Ovary (tissue), 9 donors: Measurements from ENCODE around the gene ABHD10. TPM values are rescaled to one million over a fixed set of nuclear protein-coding genes. Genes with fewer than 3 reads are reported as not detected.
A peak's percentile ranks its signal among the peaks of the same experiment; 100 is the strongest.

Experiments
- DNase-seq, 5 donors: peaks; one replicate each; pipeline ENCODE4 v3.0.0-alpha.2; 2019 to 2020
- H3K27ac ChIP-seq, 2 donors: fragments of 200-600 bp; one replicate each; pipeline versions ENCODE4 v1.5.1 to v1.8.0; 2019 to 2022
- H3K27me3 ChIP-seq: fragments of 200-600 bp; one replicate; pipeline ENCODE4 v1.8.0; 2022
- H3K36me3 ChIP-seq: fragments of 200-600 bp; sonication (generic); one replicate; pipeline ENCODE4 v1.5.1; 2019
- H3K4me1 ChIP-seq: one replicate; pipeline ENCODE4 v1.8.1; 2013; ENCODE audit warnings: mild to moderate bottlenecking, moderate library complexity; ENCODE audit not compliant: insufficient read depth
- H3K4me3 ChIP-seq: fragments of 200-600 bp; sonication (generic); one replicate; pipeline ENCODE4 v1.5.1; 2017
- H3K9me3 ChIP-seq, 2 donors: fragments of 200-600 bp in 1 of 2; sonication (generic) in 1 of 2; one replicate each; pipeline versions ENCODE4 v1.5.1 to v1.8.1; 2013 to 2019; ENCODE audit warnings: mild to moderate bottlenecking in 1 of 2, moderate library complexity in 1 of 2
- EP300 ChIP-seq: sonication (generic); formaldehyde crosslinking; IDR thresholded peaks from one replicate; pipeline ENCODE4 v1.6.1; 2017; ENCODE audit warnings: antibody characterized with exemption
- POLR2A ChIP-seq: fragments of 450-650 bp; IDR thresholded peaks from one replicate; pipeline ENCODE4 v1.6.1; 2017; ENCODE audit warnings: antibody characterized with exemption, mild to moderate bottlenecking, moderate library complexity
- WGBS, 3 donors: extraction: QIAGEN DNeasy Blood & Tissue Kit in 1 of 3; methylation state at CpG; one replicate each; pipeline versions ENCODE4 v1.1.5 to v1.1.7; 2013 to 2017; 5-methylcytosine and 5-hydroxymethylcytosine counted together
- intact Hi-C, 4 donors: fragments of 100-400 bp; cut with DNase I; formaldehyde crosslinking; loops; one replicate each; pipeline versions ENCODE4 v1.11.0 to v1.15.1; 2022 to 2023
- polyA plus RNA-seq, 2 donors: library from polyadenylated mRNA; stranded (reverse); fragments of 200-250 nt in 1 of 2; fragments of 350-450 nt in 1 of 2; fragmentation: Illumina TruSeq in 1 of 2; extraction: RNeasy Lipid Tissue Mini Kit (QIAGEN cat#74804) in 1 of 2; gene quantifications; one replicate each; pipeline ENCODE4 v1.2.3, GENCODE V29; 2013 to 2014
- total RNA-seq, 7 donors: library from RNA; depleted of rRNA in 2 of 7; stranded (reverse); fragments of >200 nt in 2 of 7; fragmentation: NEBNext Ultra II Directional in 3 of 7; extraction: Animal tissue kit (Norgen Biotek cat#: 25700) in 3 of 7; gene quantifications; one replicate each; pipeline versions ENCODE4 v1.1.0 to v1.2.4, GENCODE V29; 2016 to 2023
- TF ChIP-seq, protein P1 (sequence below), 3 donors: fragments of 450-650 bp in 2 of 3; fragments of 200-600 bp in 1 of 3; IDR thresholded peaks; one replicate each; pipeline versions ENCODE4 v1.5.1 to v1.8.0; 2016 to 2022; ENCODE audit warnings: antibody characterized with exemption in 3 of 3, mild to moderate bottlenecking in 1 of 3
- donor health status: DM: no; HTN: no; CAD: no; lungs with moderate emphysema.
- donor health status: DM: no; HTN: no; CAD: no.
- donor health status: Bipolar disorder and iron deficiency.
- donor health status: DM: yes; HTN: yes; CAD: no.
- donor health status: DM: no; HTN: no; CAD: no.
- donor health status: DM: yes; HTN: yes; CAD: no.

The ABHD10 gene
- total and polyA plus RNA-seq, 9 donors = 18.2 to 37.0 (median 27.9) TPM

DNA sequence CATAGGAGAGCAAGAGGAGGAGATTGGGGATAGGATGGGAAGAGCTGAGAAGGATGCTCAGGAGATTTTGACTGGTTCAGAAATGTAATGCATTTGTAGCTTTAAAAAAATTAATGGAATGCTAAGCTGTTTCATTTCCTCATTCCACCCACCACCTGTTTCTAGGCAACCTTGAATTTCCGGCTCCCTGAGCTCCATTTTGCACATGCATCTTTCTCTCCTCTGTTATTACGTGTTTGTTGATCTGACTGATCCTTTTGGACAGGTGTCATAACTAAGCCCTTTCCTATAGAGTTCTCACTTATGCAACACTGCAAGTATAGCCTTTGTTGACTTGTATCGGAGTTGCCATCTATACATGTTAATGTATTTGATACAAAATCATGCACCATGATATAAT is 60.0 kb downstream of the ABHD10 start:
- H3K36me3 ChIP-seq = no peaks in the 10 kb centered on the region
- H3K27me3 ChIP-seq = no peaks in the 10 kb centered on the region
- H3K4me1 ChIP-seq = no peaks in the 10 kb centered on the region
- no peak for DNase-seq
- H3K9me3 ChIP-seq = no peaks in the 10 kb centered on the region
- no peak overlapping the region for H3K27ac ChIP-seq
- intact Hi-C loops = no loop called here
- no peak overlapping the region for H3K4me3 ChIP-seq
- WGBS, 3 donors = 64 to 75% (median 68%) methylated on average over 3 of the region's 3 CpGs
- no peak for TF ChIP-seq POLR2A
- no peak for TF ChIP-seq EP300
- TF ChIP-seq, protein P1, sequence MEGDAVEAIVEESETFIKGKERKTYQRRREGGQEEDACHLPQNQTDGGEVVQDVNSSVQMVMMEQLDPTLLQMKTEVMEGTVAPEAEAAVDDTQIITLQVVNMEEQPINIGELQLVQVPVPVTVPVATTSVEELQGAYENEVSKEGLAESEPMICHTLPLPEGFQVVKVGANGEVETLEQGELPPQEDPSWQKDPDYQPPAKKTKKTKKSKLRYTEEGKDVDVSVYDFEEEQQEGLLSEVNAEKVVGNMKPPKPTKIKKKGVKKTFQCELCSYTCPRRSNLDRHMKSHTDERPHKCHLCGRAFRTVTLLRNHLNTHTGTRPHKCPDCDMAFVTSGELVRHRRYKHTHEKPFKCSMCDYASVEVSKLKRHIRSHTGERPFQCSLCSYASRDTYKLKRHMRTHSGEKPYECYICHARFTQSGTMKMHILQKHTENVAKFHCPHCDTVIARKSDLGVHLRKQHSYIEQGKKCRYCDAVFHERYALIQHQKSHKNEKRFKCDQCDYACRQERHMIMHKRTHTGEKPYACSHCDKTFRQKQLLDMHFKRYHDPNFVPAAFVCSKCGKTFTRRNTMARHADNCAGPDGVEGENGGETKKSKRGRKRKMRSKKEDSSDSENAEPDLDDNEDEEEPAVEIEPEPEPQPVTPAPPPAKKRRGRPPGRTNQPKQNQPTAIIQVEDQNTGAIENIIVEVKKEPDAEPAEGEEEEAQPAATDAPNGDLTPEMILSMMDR (IDR thresholded peaks at IDR 0.05) = no peak

DNA sequence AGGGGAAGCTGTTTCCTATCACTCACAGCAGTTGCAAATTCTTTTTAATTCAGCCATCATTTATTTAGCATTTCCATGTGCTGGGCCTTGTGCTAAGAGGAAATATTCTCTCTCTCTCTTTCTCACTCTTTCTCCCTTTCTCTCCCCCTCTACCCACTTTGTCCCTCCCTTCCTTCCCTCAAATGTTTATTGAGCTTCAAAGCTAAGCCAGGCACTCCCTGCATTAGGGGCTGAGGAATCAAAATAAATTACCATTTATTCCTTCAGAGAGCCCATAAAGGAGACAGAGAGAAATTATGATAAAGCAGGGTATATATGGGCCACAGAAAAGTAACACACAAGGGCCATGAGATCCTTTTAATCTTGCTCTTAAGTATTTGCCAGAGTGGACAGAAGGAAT is 62.5 kb downstream of the ABHD10 start:
- no peak for DNase-seq
- Histone ChIP-seq H3K36me3 (no peaks in the 10 kb centered on the region), H3K9me3 (no peaks in the 10 kb centered on the region), H3K27me3 (no peaks in the 10 kb centered on the region), H3K4me1 (no peaks in the 10 kb centered on the region), H3K27ac (peak overlapping the region in 1 of 2 donors; percentile 31), H3K4me3 (no peak overlapping the region)
- TF ChIP-seq POLR2A (no peak), EP300 (no peak)
- TF ChIP-seq, protein P1 (IDR thresholded peaks at IDR 0.05) = no peak
- intact Hi-C loops = no loop called here

GRCh38 chr3:112042842-112043280 is 64.0 kb downstream of the ABHD10 start:
- TF ChIP-seq, protein P1 (IDR thresholded peaks at IDR 0.05) = no peak
- TF ChIP-seq EP300 = no peak
- TF ChIP-seq POLR2A = no peak
- Histone ChIP-seq H3K4me1 (no peaks in the 10 kb centered on the region), H3K36me3 (no peaks in the 10 kb centered on the region), H3K27me3 (no peaks in the 10 kb centered on the region), H3K27ac (no peak overlapping the region), H3K4me3 (no peak overlapping the region), H3K9me3 (no peaks in the 10 kb centered on the region)
- 83 to 86% (median 84%) methylated on average over 6 of the region's 6 CpGs for WGBS, 3 donors
- intact Hi-C loops = no loop called here
- DNase-seq = no peak

Other genes starting within 250 kb of the ABHD10 start
- gene PHLDB2, start 119.8 kb upstream of the ABHD10 start, total RNA-seq = 100 to 1,000 TPM in 1 of 7 donors, 10 to 100 TPM in 6; 13.1 to 141 (median 19.3) TPM
- 10 to 100 TPM in 1 of 2 donors, 1 to 10 TPM in 1; 9.0 to 26.7 TPM for gene PHLDB2, start 119.8 kb upstream of the ABHD10 start, polyA plus RNA-seq
- not detected for gene TAGLN3, start 19.9 kb downstream of the ABHD10 start, total RNA-seq
- under 1 TPM in 1 of 2 donors, not detected in 1; 0.19 TPM for gene TAGLN3, start 19.9 kb downstream of the ABHD10 start, polyA plus RNA-seq
- under 1 TPM in 1 of 7 donors, not detected in 6; 0.34 TPM for gene TMPRSS7, start 55.7 kb downstream of the ABHD10 start, total RNA-seq
- not detected for gene TMPRSS7, start 55.7 kb downstream of the ABHD10 start, polyA plus RNA-seq
- 1 to 10 TPM in 2 of 7 donors, under 1 TPM in 5; 0.28 to 5.5 (median 0.48) TPM for gene C3orf52, start 107.4 kb downstream of the ABHD10 start, total RNA-seq
- 1 to 10 TPM in 1 of 2 donors, under 1 TPM in 1; 0.24 to 1.0 TPM for gene C3orf52, start 107.4 kb downstream of the ABHD10 start, polyA plus RNA-seq
- gene GCSAM, start 154.2 kb downstream of the ABHD10 start, total RNA-seq = under 1 TPM in 2 of 7 donors, not detected in 5; 0.11 to 0.23 TPM
- gene GCSAM, start 154.2 kb downstream of the ABHD10 start, polyA plus RNA-seq = under 1 TPM; 0.13 to 0.83 TPM